ENCODE results near the gene BRK1.
"Not testable (repeated sequence)": the region's sequence is repeated elsewhere in the genome, so short reads cannot be mapped to it uniquely, and the experiment has no call there.

BRK1 gene

DNA sequence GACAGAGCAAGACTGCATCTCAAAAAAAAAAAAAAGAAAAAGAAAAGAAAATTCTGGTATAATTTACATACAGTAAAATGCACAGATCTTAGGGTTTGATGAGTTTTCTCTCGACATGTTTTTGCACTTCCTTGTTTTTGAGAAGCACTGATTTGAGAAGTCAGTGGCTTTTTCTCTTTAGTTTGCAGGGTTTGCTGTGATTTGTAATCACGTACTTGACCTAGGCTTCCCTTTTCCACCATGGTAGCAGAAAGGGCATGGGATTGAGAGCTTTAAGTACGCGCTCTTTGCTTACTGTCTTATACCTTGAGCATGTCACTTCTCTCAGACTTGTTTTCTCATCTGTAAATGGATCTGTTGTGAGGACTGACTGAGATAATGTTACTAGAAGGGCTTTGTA, 30.2 kb downstream of the BRK1 start:
- DNase-seq (ENCODE audit: low spot score): no peak

DNA sequence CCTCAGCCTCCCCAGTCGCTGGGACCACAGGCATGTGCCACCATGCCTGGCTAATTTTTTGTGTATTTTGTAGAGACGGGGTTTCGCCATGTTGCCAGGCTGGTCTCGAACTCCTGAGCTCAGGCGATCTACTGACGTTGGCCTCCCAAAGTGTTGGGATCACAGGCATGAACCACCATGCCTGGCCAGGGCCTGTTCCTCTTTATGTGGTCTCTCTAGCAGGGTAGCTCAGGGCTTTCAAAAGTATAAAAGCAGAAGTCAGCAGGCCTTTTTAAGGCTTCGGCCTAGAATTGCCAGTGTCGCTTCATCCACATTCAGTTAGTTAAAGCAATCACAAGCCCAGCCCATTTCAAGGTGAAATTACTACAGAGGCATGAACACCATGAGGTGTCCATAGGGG, 33.8 kb downstream of the BRK1 start:
- DNase-seq (ENCODE audit: low spot score): no peak

DNA sequence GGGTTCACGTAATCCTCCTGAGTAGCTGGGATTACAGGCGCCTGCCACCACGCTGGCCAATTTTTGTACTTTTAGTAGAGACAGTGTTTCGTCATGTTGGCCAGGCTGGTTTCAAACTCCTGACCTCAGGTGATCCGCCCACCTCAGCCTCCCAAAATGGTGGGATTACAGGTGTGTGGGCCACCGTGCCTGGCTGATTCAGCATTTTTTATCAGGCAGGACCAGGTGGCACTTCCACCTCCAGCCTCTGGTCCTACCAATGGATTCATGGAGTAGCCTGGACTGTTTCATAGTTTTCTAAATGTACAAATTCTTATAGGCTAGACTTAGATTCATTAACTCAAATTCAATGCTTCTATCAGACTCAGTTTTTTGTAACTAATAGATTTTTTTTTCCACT, 35.5 kb downstream of the BRK1 start:
- DNase-seq (ENCODE audit: low spot score): no peak

DNA sequence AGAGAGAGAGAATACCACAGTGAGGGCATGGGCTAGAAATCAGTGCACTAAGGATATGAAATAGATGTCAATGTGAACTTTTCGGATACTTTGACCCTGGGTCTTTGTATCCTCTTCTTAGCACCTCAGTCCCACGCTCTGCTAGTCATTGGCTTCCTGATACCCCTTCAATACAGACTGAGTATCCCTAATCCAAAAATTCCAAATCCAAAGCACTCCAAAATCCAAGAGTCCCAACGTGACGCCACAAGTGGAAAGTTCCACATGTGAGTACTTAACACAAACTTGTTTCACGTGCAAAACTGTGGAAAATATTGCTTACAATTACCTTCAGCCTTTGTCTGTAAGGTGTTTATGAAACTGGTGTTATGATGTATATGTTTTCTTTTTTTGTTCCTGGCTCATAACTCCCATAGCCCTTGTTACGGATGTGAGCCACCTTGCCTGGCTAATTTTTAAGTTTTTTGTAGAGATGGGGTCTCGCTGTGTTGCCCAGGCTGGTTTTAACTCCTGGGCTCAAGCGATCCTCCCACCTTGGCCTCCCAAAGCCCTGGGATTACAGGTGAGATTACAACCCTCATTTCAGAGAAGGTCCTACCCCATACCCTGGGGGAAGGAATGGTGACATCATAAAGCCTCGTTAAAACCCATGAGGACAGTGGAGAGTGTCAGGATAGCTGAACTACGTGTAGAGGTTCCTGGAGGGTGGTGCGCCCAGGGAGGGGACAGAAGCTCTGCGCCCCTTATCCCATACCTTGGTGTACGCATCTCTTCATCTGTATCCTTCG, 39.1 kb downstream of the BRK1 start:
- no peak for DNase-seq (ENCODE audit: low spot score)

DNA sequence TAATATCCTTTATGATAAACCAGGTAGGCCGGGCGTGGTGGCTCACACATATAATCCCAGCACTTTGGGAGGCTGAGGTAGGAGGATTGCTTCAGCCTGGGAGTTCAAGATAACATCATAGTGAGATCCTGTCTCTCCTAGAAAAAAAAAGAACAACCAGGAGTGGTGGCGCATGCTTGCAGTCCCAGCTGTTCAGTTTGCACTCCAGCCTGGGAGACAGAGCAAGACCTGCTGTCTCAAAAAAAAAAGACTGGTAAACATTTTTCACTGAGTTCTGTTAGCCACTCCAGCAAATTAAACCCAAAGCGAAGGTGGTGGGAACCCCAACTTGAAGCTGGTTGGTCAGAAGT, 39.6 kb downstream of the BRK1 start:
- DNase-seq (ENCODE audit: low spot score): no peak

DNA sequence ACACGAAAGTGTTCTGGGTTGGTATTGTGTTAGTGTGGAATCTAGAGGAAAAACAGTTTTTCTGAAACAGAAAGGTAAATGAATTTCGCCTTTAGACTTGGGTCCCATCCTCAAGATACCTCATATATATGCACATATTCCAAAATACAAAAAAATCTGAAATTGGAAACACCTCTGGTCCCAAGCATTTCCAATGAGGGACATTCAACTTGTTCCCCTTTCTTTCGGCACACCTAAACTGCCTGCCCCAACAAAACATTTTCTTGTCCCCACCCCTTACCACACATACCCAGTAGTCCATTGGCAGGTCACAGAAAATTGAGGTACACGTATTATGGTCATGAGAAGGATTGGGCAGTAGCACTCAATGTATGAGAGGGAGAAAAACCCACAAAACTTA, 40.2 kb downstream of the BRK1 start:
- DNase-seq (ENCODE audit: low spot score): no peak

DNA sequence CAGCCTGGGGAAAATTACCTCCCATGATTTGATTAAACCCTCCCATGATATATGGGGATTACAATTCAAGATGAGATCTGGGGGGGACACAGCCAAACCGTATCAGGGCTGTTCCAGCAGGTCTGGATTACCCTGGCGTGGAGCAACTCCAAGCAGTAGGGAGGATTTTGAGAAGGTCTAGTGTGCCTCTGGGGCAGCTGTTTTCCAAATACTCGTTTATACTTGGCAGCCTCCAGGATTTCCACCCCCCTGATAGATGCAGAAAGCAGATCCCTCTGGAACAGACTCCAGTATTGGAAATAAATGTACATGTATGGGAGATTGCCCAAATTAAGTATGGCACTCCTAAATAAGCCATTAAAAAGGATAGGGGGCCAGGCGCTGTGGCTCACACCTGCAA, 41.6 kb downstream of the BRK1 start:
- DNase-seq (ENCODE audit: low spot score): no peak

DNA sequence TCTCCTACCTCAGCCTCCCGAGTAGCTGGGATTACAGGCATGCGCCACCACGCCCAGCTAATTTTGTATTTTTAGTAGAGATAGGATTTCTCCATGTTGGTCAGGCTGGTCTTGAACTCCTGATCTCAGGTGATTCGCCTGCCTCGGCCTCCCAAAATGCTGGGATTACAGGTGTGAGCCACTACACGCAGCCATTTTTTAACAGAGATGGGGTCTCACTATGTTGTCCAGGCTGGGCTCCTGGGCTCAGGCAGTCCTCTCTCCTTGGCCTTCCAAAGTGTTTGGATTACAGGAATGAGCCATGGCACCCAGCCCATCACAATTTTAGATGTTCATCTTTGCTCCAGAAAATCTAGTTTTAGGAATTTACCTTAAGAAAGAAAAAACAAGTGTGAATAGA, 43.1 kb downstream of the BRK1 start:
- not testable (repeated sequence) for DNase-seq (ENCODE audit: low spot score)

DNA sequence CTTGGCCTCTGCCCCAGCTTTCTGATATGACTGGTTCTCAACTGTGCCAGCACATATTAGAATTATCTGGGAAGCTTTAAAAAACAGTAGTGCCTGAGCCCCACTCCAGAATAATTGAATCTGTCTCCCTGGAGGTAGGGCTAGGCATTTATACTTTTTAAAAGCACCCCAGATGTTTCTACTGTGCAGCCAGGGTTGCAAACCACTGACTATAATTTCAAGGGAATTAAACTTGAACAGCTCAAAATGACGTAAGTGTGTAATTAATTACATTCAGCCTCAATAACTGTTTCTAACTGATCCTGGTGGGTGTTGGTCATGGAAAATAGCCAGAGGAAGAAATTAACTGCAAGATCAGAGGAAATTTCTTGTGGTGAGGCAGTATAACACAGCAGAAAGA, 44.9 kb downstream of the BRK1 start:
- DNase-seq (ENCODE audit: low spot score): peak; percentile 19

DNA sequence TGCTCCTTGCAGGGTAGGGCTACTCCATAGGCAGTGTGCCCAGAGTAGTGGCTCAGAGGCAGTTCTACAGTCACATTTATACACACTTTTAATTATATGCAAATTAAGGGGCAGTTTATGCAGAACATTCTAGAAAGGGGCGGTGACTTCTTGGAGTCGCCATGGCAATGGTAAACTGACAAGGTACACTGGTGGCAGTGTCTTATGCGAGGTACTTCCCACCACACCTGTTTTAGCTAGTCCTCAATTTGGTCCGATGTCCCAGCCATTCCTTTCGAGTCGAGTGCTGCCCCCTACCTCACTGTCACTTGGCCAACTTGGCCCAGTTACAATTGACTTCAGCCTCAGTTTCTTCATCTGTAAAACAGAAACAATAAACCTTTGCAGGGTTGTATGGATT, 45.5 kb downstream of the BRK1 start:
- no peak for DNase-seq (ENCODE audit: low spot score)

DNA sequence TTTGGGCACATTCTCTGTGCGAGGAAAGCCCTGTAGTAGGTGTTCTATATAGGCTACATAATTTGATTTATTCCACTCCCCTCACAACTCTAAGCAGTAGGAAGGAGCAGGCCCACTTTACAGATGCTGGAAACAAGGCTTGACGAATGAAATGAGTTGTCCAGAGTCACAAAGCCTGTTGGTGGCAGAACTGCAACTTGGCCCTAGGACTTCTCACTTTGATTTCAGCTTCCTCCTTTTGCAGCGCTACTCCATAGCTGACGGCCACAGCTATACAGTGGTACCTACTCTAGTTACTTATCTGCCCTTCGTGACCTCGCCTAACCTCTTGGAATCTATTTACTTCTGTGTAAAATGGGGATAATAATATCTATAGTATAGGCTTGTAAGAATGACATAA, 46.7 kb downstream of the BRK1 start:
- DNase-seq (ENCODE audit: low spot score): no peak

DNA sequence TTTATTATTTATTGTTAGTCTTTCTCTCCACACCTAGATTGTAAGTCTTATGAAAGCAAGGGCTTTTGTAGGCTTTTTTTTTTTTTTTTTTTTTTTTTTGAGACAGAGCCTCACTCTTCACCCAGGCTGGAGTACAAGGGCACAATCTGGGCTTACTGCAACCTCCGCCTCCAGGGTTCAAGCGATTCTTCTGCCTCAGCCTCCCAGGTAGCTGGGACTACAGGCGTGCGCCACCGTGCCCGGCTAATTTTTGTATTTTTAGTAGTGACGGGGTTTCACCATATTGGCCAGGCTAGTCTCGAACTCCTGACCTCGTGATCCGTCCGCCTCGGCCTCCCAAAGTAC, 48.7 kb downstream of the BRK1 start:
- not testable (repeated sequence) for DNase-seq (ENCODE audit: low spot score)

DNA sequence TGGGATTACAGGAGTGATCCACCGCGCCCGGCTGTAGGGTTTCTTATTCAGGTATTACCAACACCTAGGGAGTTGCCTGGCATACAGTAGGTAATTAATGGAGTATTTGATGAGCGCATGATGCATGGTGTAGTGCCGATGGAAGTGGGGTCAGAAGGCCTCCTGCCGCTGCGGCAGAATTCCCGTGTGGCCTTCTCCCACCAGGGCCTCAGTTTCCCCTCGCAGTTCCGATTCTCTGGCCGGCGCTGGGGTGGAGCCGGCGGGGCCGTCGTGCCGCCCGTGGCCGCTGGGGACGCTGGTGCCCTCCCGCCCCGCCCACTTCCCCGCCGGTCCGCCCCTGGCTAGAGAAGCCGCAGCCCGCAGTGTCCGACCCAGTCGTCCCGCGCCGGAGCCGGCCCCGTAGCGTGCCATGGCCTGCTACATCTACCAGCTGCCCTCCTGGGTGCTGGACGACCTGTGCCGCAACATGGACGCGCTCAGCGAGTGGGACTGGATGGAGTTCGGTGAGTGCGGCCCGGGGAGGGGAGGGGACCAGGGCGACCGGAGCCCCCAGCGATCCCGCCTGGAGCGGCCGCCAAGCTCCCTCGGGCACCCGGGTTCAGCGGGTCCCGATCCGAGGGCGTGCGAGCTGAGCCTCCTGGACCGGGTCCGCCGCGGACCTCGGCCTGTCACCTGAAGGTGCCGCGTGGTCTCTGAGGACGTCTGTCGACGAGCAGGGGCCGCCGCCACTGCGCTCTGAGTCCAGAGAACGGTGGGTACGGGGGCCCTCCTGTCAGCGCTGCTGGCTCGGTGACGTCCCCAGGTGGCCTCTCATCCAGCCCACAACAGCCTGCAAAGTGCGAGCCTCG, 49.3 kb downstream of the BRK1 start, which contains the start of gene IRAK2:
Gene IRAK2 (plus strand): TSS at position 374 of the 848 bp plus-strand sequence. CDS start 36 bp downstream, at position 410.
- peak; percentile 95 for DNase-seq (ENCODE audit: low spot score)

DNA sequence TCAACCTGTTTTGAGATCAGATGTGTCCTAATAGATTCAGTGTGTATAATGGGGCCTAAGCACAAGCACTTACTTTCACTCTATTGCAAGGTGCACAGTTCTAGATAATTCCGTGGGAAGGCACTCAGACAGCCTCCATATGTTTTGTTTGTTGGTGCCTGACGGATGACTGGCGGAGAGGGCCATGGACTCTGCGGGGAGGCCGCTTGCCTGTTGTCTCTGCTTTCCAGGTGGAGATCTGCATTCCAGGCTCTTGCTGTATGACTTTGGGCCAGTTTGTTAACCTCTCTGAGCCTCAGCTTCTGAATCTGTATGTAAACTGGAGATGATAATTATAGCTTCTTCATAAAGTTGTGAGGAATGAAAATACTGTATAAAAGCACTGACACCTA, 50.7 kb downstream of the BRK1 start:
- no peak for DNase-seq (ENCODE audit: low spot score)

DNA sequence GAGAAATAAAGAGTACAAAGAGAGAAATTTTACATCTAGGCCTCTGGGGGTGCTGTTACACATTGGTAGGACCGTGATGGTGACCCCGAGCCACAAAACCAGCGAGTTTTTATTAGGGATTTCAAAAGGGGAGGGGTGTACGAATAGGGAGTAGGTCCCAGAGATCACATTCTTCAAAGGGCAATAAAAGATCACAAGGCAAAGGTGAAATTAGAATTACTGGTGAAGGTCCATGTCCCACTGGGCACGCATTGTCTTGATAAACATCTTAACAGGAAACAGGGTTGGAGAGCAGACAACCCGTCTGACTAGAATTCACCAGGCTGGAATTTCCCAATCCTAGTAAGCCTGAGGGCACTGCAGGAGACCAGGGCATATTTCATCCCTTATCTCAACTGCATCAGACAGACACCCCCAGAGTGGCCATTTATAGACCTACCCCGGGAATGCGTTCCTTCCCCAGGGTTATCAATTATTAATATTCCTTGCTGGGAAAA, 53.6 kb downstream of the BRK1 start:
- no peak for DNase-seq (ENCODE audit: low spot score)

DNA sequence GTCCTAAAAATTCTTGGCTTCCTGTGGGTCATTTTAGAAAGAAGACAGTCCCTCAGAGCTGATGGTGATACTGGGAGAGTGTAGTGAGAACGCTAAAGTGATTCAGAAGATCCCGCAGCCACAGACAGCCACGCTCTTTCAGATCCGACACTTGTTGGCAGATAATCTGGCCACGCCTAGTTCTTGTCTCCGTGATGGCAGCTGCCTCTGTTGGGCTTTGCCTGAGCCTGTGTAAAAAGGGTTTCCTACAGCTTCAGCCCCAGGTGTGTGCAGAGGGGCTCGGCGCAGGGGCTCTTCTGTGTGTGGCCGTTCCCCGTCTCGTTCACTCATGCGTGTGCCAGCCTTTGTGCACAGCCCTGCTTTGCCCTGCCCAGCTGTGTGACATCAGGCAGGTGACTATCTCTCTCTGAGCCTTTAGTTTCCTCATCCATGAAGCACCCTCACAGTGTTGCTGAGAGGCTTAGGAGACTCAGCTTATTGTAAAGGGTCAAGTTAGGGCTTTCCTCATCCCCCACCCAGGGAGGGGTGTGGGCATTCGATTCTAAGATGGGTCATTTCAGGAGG, 55.5 kb downstream of the BRK1 start:
- DNase-seq (ENCODE audit: low spot score): no peak

DNA sequence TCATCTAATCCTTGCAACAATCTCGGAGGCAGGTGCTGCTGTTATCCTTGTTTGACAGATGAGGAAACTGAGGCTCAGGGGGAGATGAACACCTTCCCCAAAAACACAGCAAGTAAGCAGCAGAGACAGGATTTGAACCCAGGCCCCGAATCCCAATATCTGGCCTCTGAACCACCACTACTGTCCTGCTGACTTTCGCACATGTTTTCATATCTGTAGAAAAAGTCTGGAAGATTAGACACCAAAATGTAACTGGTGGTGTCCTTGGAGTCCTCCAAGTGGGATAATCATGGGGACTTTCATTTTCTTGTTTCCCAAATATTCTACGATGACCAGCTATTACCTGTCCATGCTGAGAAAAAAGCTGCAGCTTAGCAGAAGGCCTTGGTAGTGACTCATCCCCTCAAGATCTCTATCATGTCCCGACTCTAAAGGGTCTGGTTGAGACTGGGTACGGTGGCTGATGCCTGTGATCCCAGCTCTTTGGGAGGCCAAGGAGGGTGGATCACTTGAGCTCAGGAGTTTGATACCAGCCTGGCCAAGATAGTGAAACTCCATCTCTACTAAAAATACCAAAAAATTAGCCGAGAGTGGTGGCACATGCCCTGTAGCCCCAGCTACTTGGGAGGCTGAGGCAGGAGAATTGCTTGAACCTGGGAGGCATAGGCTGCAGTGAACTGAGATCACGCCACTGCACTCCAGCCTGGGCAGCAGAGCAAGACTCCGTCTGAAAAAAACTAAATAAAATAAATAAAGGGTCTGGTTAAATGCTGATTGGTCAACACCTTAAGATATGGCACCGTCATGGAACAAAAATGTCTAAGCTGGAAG, 57.8 kb downstream of the BRK1 start:
- no peak for DNase-seq (ENCODE audit: low spot score)

DNA sequence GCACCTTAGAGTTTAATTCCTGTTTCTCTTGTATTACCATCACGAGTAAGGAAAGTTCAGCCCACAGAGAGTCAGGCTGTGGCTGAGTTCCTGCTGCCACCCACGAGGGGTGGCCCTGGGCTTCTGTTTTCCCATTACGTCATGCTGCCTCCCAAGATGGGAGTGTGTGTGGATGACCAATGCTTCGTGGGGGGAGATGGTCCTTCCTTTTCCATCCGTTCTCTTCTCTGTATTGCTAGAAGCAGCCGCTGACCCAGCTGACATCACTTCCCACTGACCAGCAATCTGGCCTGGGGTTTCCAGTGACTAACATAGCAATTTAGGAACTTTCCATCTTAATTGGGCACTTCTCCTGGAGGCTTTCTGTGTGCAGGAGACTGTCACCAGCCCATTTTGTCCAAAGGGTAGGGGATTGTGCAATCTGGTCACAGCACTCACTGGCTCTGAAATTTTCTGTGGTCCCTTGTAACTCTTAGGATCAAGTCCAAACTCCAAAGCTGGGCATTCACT, 58.5 kb downstream of the BRK1 start:
- peak; percentile 94 for DNase-seq (ENCODE audit: low spot score)

DNA sequence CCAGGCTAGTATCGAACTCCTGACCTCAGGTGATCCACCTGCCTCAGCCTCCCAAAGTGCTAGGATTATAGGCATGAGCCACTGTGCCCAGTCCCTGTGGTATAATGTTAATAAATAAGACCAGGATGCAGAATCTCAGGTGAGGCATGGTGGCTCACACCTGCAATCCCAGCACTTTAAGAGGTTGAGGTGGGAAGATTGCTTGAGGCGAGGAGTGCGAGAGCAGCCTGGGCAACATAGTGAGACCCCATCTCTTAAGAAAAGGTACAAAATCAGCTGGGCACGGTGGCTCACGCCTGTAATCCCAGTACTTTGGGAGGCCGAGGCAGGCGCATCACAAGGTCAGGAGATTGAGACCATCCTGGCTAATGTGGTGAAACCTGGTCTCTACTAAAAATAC, 59.9 kb downstream of the BRK1 start:
- not testable (repeated sequence) for DNase-seq (ENCODE audit: low spot score)

DNA sequence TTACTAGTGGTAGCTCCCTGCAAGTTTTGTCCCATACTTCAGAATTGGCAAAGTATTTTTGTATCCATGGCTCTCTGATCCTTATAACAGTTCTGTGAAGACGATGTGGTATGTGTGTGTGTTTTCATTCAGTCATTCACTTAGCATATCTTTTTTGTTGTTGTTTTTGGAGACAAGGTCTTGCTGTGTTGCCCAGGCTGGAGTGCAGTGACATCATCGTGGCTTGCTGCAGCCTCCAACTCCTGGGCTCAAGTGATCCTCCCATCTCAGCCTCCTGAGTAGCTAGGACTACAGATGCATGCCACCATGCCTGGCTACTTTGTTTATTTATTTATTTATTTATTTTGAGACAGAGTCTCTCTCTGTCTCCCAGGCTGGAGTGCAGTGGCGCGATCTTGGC, 60.7 kb downstream of the BRK1 start:
- DNase-seq (ENCODE audit: low spot score): not testable (repeated sequence)
